PC-3 (cell line): Measurements from ENCODE around the gene RUVBL2. TPM values are rescaled to one million over a fixed set of nuclear protein-coding genes. Genes with fewer than 3 reads are reported as not detected.

Experiments used
- ATAC-seq: fragments of 200-7000 bp; cut with Tn5 transposase; 2 replicates; pipeline ENCODE4 v1.9.1; 2020; ENCODE audit warnings: mild to moderate bottlenecking, moderate library complexity
- BruUV-seq: library from RNA; stranded (reverse); fragments of 400-500 nt; replicated peaks from 2 replicates; lab custom pipeline; 2021; lab: Mats Ljungman, UMichigan
- CTCF ChIA-PET: fragments of 300-600 bp; sonication (Branson Sonifier 250); formaldehyde crosslinking; loops from one replicate; lab custom pipeline; 2022; ENCODE audit warnings: antibody characterized with exemption; lab: Charles Lee
- POLR2A ChIA-PET: fragments of 300-600 bp; sonication (Branson Sonifier 250); formaldehyde crosslinking; loops from one replicate; lab custom pipeline; 2022; ENCODE audit warnings: antibody characterized with exemption; ENCODE audit not compliant: unreplicated experiment; lab: Charles Lee
- DNase-seq: peaks from one replicate; pipeline ENCODE4 v3.0.0-alpha.2; 2015
- H2AFZ ChIP-seq: fragments of 300-600 bp; sonication (generic); 2 replicates; pipeline ENCODE4 v1.6.0; 2016; ENCODE audit warnings: antibody characterized with exemption, low read length
- H3F3A ChIP-seq: fragments of 300-600 bp; sonication (generic); one replicate; pipeline ENCODE4 v1.6.0; 2017; ENCODE audit warnings: antibody characterized with exemption, low read length, control low read depth, mild to moderate bottlenecking; ENCODE audit not compliant: unreplicated experiment
- H3K27ac ChIP-seq: fragments of 300-600 bp; sonication (generic); 2 replicates; pipeline ENCODE4 v1.5.1; 2016; ENCODE audit warnings: mild to moderate bottlenecking, low read length
- H3K27me3 ChIP-seq: fragments of 300-600 bp; sonication (generic); 2 replicates; pipeline ENCODE4 v1.6.1; 2016; ENCODE audit warnings: low read length, mixed read lengths
- H3K36me3 ChIP-seq: fragments of 300-600 bp; sonication (generic); 2 replicates; pipeline ENCODE4 v1.6.1; 2016; ENCODE audit warnings: low read depth, mixed run types, low read length, mixed read lengths
- H3K4me1 ChIP-seq: fragments of 300-600 bp; sonication (generic); 2 replicates; pipeline ENCODE4 v1.5.1; 2016; ENCODE audit warnings: low read length; ENCODE audit not compliant: insufficient read depth
- H3K4me2 ChIP-seq: fragments of 300-600 bp; sonication (generic); 2 replicates; pipeline ENCODE4 v1.6.0; 2016; ENCODE audit warnings: low read length
- H3K4me3 ChIP-seq: fragments of 300-600 bp; sonication (generic); 2 replicates; pipeline ENCODE4 v1.5.1; 2016; ENCODE audit warnings: mild to moderate bottlenecking, low read length, mixed read lengths
- H3K79me2 ChIP-seq: fragments of 300-600 bp; sonication (generic); 2 replicates; pipeline ENCODE4 v1.6.1; 2017; ENCODE audit warnings: low read length, mixed read lengths
- H3K9ac ChIP-seq: fragments of 300-600 bp; sonication (generic); 2 replicates; pipeline ENCODE4 v1.6.0; 2016; ENCODE audit warnings: mild to moderate bottlenecking, low read length
- H3K9me2 ChIP-seq: fragments of 300-600 bp; sonication (generic); replicated peaks from 2 replicates; pipeline ENCODE4 v1.6.1; 2016; ENCODE audit warnings: mixed run types, low read length, mixed read lengths
- H3K9me3 ChIP-seq: fragments of 300-600 bp; sonication (generic); 2 replicates; pipeline ENCODE4 v1.6.1; 2016; ENCODE audit warnings: low read length, mixed read lengths
- H4K20me1 ChIP-seq: fragments of 300-600 bp; sonication (generic); 2 replicates; pipeline ENCODE4 v1.6.1; 2016; ENCODE audit warnings: low read length, mixed read lengths
- EZH2 ChIP-seq: fragments of 300-600 bp; sonication (generic); IDR thresholded peaks from one replicate; pipeline ENCODE4 v1.6.1; 2017; ENCODE audit warnings: antibody characterized with exemption, mild to moderate bottlenecking, low read length; ENCODE audit not compliant: unreplicated experiment
- EZH2phosphoT487 ChIP-seq: fragments of 300-600 bp; sonication (generic); IDR thresholded peaks from 2 replicates; pipeline ENCODE4 v1.6.1; 2018; ENCODE audit warnings: mild to moderate bottlenecking, antibody characterized with exemption, low read length, borderline replicate concordance
- intact Hi-C: fragments of 100-400 bp; cut with micrococcal nuclease; formaldehyde crosslinking; loops from 2 replicates; pipeline ENCODE4 v1.9.0; 2023
- total RNA-seq: library from RNA; depleted of rRNA; stranded (reverse); fragments of >200 nt; gene quantifications from 2 replicates; pipeline ENCODE4 v1.2.3, GENCODE V29; 2014
- TF ChIP-seq, protein P1 (sequence below): fragments of 300-600 bp; sonication (generic); conservative IDR thresholded peaks from 2 replicates; pipeline ENCODE4 v1.5.1; 2017; ENCODE audit warnings: antibody characterized with exemption, low read depth, mild to moderate bottlenecking, low read length

Gene RUVBL2
- total RNA-seq, 1 experiment from 2014 or later: 291 TPM

DNA sequence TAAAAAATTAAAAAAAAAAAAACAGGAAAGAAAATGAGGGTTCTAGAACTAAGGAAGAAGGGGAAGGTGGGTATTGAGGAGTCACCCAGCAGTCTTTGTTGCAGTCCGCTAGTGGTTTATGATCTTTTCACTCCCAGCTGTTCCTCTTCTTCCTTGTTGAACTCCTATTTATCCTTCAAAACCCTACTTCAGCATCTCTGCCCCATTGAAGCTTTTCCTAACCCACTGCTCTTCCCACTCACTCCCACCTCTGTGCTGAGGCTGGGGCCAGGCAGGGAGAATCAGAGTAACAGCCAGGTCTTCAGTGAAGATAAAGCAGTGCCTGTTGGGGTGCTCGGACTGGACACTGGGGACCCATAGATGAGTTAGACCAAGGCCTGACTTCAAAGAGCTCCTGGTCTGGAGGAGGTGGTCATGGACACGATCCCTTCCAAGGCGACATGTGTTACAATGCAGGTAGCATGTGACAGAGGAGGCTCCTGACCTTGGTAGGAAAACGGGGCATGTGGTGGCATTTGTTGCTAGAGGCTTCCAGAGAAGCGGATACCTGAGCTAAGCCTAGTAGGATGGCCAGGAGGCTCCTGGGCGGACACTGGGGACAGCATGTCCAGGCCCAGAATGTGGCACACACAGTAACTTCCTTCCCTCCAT is 11.4 kb downstream of the RUVBL2 start:
- BruUV-seq: no TSS peak
- CTCF ChIA-PET: no interaction called here
- no peak overlapping the region for H3K9ac ChIP-seq
- no peak overlapping the region for H3K4me3 ChIP-seq
- H2AFZ ChIP-seq: no peak overlapping the region
- no peaks in the 10 kb centered on the region for H3K4me1 ChIP-seq
- POLR2A ChIA-PET: no interaction called here
- no peaks in the 10 kb centered on the region for H3K9me2 ChIP-seq
- H3K9me3 ChIP-seq: no peaks in the 10 kb centered on the region
- intact Hi-C loops: no loop called here
- H4K20me1 ChIP-seq: no peaks in the 10 kb centered on the region
- no peak overlapping the region for H3K27ac ChIP-seq
- DNase-seq (no peak), ATAC-seq (no peak)
- TF ChIP-seq, protein P1, sequence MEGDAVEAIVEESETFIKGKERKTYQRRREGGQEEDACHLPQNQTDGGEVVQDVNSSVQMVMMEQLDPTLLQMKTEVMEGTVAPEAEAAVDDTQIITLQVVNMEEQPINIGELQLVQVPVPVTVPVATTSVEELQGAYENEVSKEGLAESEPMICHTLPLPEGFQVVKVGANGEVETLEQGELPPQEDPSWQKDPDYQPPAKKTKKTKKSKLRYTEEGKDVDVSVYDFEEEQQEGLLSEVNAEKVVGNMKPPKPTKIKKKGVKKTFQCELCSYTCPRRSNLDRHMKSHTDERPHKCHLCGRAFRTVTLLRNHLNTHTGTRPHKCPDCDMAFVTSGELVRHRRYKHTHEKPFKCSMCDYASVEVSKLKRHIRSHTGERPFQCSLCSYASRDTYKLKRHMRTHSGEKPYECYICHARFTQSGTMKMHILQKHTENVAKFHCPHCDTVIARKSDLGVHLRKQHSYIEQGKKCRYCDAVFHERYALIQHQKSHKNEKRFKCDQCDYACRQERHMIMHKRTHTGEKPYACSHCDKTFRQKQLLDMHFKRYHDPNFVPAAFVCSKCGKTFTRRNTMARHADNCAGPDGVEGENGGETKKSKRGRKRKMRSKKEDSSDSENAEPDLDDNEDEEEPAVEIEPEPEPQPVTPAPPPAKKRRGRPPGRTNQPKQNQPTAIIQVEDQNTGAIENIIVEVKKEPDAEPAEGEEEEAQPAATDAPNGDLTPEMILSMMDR: no peak
- TF ChIP-seq EZH2phosphoT487 (no peak), EZH2 (no peak)
- H3K4me2 ChIP-seq: no peak overlapping the region
- H3K36me3 ChIP-seq: peaks cover 14% of the 10 kb centered on the region
- no peaks in the 10 kb centered on the region for H3K79me2 ChIP-seq
- no peaks in the 10 kb centered on the region for H3K27me3 ChIP-seq
- no peaks in the 10 kb centered on the region for H3F3A ChIP-seq

DNA sequence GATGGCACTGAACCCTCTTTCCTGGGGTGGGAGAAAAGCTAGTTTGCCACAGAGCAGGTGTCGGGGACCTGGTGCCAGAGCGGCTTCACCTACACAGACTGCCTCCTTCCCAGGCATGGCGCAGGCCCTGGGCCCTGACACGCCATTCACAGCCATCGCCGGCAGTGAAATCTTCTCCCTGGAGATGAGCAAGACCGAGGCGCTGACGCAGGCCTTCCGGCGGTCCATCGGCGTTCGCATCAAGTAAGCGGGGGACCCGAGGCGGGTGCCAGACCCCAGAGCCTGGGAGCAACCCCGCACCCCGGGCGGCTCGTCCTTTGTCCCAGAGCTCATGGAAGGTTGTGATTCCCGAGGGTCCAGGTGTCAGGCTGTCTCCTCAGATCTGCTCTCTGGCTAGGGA is 13.2 kb downstream of the RUVBL2 start:
- Histone ChIP-seq H3K9me3 (no peaks in the 10 kb centered on the region), H3K27ac (no peak overlapping the region), H3K9me2 (no peaks in the 10 kb centered on the region), H3K36me3 (peaks cover 14% of the 10 kb centered on the region), H3K4me1 (no peaks in the 10 kb centered on the region), H3K9ac (no peak overlapping the region), H3K4me3 (no peak overlapping the region), H2AFZ (no peak overlapping the region), H3K79me2 (no peaks in the 10 kb centered on the region), H3K27me3 (no peaks in the 10 kb centered on the region), H4K20me1 (no peaks in the 10 kb centered on the region), H3K4me2 (no peak overlapping the region), H3F3A (no peaks in the 10 kb centered on the region)
- no TSS peak for BruUV-seq
- TF ChIP-seq, protein P1: no peak
- TF ChIP-seq EZH2phosphoT487 (no peak), EZH2 (no peak)
- intact Hi-C loops: no loop called here
- POLR2A ChIA-PET: no interaction called here
- CTCF ChIA-PET: no interaction called here
- no peak for ATAC-seq
- DNase-seq: no peak

DNA sequence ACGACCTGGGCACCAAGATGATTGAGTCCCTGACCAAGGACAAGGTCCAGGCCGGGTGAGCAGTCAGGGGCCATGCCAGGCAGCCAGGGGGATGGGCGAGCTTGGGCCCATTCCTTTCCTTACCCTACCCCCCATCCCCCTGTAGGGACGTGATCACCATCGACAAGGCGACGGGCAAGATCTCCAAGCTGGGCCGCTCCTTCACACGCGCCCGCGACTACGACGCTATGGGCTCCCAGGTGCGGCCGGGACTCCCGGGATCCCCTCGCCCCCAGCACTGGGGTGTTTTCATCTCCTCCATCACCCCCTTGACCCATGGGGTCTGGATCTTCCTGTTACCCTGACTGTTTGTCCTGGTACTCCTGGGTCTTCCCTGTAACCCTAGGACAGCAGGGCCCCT is 16.1 kb downstream of the RUVBL2 start:
- no peak for DNase-seq
- intact Hi-C loops: no loop called here
- ChIA-PET CTCF (interaction anchor here (0.6 kb wide), 1 partner anchor 464 kb away, joined by 3 read pairs; no protein-coding TSS in a partner anchor), POLR2A (no interaction called here)
- Histone ChIP-seq H3K27ac (no peak overlapping the region), H3K4me3 (no peak overlapping the region), H3K9ac (no peak overlapping the region), H3K27me3 (no peaks in the 10 kb centered on the region), H3K79me2 (no peaks in the 10 kb centered on the region), H3K4me1 (no peaks in the 10 kb centered on the region), H3K9me2 (no peaks in the 10 kb centered on the region), H3K4me2 (no peak overlapping the region), H2AFZ (no peak overlapping the region), H3F3A (no peaks in the 10 kb centered on the region), H3K9me3 (no peaks in the 10 kb centered on the region), H4K20me1 (no peaks in the 10 kb centered on the region), H3K36me3 (peaks cover 8% of the 10 kb centered on the region; the same call in 1 of the 2 replicates)
- ATAC-seq: no peak
- no TSS peak for BruUV-seq
- TF ChIP-seq EZH2phosphoT487 (no peak), EZH2 (no peak)
- TF ChIP-seq, protein P1: no peak
